Measurements from ENCODE around the gene ZNF512B.

DNA sequence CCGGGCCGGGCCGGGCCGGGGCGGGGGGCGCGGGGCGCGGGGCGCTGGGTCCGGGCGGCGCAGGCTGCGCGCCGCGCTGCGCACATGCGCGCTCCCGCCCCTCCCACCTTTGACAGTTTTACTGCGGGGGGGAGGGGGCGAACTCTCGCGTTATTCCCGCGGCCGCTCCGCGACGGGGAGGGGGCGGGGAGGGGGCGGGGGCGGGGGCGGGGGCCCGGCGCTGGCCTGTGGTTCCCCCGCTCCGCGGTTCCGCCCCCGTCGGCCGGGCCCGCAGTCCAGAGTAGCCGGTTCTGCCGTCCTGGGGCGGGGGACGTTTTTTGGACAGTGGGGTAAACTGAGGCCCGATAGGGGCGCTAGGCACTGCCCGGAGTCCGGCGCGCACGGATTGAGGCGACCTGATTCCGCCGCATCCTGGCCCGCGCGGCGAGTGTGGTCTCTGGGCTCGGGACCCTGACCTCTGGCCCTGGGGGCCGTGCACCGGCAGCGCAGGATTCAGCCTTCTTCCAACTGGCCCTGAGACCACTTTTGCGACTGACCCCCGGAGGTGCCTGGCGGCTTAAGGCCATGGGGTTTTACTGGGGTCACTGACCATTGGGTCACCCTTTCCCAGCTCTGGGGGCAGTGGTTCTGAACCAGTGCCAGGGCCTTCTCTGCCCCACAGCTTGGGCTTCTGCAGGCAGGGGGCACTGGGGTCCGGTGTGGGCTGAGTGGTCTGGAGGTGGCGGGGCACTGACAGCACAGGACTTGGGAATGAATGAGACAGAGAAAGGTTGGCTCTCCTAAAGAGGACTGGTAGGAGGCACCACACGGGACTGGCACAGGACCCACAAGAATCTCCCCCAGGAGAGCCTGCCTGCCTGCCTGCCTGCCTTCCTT lies at the start of gene ZNF512B:
- TF ChIP-seq, protein P1, sequence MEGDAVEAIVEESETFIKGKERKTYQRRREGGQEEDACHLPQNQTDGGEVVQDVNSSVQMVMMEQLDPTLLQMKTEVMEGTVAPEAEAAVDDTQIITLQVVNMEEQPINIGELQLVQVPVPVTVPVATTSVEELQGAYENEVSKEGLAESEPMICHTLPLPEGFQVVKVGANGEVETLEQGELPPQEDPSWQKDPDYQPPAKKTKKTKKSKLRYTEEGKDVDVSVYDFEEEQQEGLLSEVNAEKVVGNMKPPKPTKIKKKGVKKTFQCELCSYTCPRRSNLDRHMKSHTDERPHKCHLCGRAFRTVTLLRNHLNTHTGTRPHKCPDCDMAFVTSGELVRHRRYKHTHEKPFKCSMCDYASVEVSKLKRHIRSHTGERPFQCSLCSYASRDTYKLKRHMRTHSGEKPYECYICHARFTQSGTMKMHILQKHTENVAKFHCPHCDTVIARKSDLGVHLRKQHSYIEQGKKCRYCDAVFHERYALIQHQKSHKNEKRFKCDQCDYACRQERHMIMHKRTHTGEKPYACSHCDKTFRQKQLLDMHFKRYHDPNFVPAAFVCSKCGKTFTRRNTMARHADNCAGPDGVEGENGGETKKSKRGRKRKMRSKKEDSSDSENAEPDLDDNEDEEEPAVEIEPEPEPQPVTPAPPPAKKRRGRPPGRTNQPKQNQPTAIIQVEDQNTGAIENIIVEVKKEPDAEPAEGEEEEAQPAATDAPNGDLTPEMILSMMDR (IDR thresholded peaks at IDR 0.05), result no peak
- TF ChIP-seq POLR2A (IDR thresholded peaks at IDR 0.05), result no peak
